AG09309 (cell line): ENCODE data around the gene CEP97.
"Not testable (repeated sequence)": the region's sequence is repeated elsewhere in the genome, so short reads cannot be mapped to it uniquely, and the experiment has no call there.

Experiments
- DNase-seq: peaks from one replicate; pipeline ENCODE4 v3.0.0-alpha.2; 2010; ENCODE audit warnings: low read depth
- H3K4me3 ChIP-seq: 2 replicates; pipeline ENCODE4 v1.5.1; 2011; ENCODE audit warnings: mild to moderate bottlenecking, low read depth, low read length, moderate library complexity; ENCODE audit not compliant: control insufficient read depth
- TF ChIP-seq, protein P1 (sequence below): IDR thresholded peaks from 2 replicates; pipeline ENCODE4 v1.5.1; 2011; ENCODE audit warnings: mild to moderate bottlenecking, low read depth, low read length, inconsistent platforms; ENCODE audit not compliant: insufficient read depth, control insufficient read depth; ENCODE audit errors: missing control alignments

Gene CEP97

DNA sequence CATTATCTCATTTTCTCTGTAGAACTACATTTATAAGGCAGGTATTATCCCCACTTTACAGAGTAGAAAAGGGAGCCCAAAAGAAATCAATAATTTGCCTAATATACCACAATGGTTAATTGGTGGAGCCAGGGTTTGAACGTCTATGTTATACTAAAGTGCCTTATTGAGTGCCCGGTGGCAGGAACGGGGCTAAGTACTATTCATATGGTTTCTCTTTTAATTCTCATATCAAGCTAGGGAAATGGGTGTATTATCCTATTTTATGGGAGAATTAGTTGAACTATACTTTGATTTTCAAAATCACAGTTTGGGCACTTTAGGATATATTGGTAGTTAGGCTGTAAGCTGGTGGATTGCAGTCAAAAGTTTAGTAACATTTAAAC lies 1.5 kb downstream of the CEP97 start:
- TF ChIP-seq, protein P1, sequence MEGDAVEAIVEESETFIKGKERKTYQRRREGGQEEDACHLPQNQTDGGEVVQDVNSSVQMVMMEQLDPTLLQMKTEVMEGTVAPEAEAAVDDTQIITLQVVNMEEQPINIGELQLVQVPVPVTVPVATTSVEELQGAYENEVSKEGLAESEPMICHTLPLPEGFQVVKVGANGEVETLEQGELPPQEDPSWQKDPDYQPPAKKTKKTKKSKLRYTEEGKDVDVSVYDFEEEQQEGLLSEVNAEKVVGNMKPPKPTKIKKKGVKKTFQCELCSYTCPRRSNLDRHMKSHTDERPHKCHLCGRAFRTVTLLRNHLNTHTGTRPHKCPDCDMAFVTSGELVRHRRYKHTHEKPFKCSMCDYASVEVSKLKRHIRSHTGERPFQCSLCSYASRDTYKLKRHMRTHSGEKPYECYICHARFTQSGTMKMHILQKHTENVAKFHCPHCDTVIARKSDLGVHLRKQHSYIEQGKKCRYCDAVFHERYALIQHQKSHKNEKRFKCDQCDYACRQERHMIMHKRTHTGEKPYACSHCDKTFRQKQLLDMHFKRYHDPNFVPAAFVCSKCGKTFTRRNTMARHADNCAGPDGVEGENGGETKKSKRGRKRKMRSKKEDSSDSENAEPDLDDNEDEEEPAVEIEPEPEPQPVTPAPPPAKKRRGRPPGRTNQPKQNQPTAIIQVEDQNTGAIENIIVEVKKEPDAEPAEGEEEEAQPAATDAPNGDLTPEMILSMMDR: no peak
- DNase-seq: no peak

DNA sequence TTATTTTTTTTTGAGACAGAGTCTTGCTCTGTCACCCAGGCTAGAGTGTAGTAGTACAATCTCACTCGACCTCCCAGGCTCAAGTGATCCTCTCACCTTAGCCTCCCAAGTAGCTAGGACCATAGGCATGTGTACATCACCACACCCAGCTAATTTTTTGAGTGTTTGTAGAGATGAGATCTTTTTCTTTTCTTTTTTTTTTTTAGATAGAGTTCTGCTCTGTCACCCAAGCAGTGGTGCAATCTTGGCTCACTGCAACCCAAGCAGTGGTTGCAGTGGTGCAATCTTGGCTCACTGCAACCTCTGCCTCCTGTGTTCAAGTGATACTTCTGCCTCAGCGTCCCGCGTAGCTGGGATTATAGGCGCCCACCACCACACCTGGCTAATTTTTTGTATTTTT lies 5.2 kb downstream of the CEP97 start:
- TF ChIP-seq, protein P1: no peak
- DNase-seq: no peak
- no peak overlapping the region for H3K4me3 ChIP-seq

More for the DNA sequence above, 1.5 kb downstream of the CEP97 start:
- peak overlapping the region; percentile 73 for H3K4me3 ChIP-seq

DNA sequence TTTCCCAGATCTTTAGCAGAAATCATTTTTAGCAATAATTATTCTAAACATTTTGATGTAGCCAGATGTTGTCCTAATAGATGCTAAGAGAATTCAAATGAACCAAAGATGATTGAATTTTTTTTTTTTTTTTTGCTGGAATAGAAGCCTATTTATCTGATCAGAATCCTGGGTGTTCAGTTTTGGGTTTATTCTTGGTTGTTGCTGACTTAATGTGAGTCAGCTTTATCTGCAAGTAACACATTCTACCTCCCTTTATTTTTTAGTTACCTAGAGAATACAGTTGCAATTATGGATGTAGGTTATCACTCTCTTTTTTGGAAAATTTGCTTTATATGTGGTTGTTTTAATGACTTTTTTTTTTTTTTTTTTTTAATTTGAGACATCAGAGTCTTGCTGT lies 6.4 kb downstream of the CEP97 start:
- DNase-seq: no peak
- TF ChIP-seq, protein P1: no peak
- no peak overlapping the region for H3K4me3 ChIP-seq

DNA sequence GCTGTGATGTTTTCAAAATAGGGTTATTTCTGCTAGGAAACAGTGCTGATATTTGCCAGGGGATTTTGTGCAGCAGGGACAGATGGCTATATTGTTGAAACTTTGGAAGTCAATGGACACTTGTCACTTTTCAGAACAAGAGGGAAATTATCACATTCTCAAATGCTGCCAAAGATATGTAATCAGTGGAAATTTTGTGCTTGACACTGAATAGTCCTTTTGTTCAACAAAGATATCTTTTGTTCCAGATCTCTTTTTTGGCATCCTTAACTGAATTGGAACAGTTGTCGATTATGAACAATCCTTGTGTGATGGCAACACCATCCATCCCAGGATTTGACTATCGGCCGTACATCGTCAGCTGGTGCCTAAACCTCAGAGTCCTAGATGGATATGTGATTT lies 7.8 kb downstream of the CEP97 start:
- TF ChIP-seq, protein P1: no peak
- H3K4me3 ChIP-seq: no peak overlapping the region
- DNase-seq: no peak

DNA sequence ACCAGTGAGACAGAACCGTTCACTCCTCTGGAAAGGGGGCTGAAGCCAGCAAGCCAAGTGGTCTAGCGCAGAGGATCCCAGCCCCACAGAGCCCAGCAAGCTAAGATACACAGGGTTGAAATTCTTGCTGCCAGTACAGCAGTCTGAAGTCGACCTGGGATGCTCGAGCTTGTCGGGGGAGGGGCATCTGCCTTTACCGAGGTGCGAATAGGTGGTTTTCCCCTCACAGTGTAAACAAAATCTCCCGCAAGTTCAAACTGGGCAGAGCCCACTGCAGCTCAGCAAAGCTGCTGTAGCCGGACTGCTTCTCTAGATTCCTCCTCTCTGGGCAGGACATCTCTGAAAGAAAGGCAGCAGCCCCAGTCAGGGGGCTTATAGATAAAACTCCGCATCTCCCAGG lies 11.4 kb downstream of the CEP97 start:
- no peak overlapping the region for H3K4me3 ChIP-seq
- no peak for DNase-seq
- TF ChIP-seq, protein P1: no peak

DNA sequence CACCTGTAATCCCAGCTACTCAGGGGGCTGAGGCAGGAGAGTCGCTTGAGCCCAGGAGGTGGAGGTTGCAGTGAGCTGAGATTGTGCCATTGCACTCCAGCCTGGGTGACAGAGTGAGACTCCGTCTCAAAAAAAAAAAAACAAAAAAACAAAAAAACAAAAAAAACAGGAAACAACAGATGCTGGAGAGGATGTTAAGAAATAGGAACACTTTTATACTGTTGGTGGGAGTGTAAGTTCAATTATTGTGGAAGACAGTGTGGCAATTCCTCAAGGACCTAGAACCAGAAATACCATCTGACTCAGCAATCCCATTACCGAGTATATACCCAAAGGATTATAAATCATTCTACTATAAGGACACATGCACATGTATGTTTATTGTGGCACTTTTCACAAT lies 17.5 kb downstream of the CEP97 start:
- not testable (repeated sequence) for DNase-seq, H3K4me3 ChIP-seq

DNA sequence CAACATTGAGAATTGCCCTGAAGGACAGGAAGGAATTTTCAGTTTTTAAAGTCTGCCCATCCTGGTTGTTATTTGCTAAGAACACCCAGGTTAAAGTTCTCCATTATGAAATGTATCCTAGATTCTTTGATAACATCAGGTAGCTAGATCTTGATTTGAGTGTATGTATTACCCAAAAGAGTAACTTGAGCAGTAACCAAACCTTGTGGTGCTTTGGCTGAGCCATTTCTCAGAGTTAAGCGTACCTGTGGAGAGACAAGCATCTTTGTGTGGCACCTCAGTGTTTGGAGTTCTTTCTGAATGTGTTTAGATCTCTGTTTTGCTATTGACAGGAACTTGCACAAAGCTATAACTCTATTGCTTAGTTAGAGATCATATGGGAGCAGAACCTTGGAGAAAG lies 20.4 kb downstream of the CEP97 start:
- TF ChIP-seq, protein P1: no peak
- H3K4me3 ChIP-seq: no peak overlapping the region
- DNase-seq: no peak

DNA sequence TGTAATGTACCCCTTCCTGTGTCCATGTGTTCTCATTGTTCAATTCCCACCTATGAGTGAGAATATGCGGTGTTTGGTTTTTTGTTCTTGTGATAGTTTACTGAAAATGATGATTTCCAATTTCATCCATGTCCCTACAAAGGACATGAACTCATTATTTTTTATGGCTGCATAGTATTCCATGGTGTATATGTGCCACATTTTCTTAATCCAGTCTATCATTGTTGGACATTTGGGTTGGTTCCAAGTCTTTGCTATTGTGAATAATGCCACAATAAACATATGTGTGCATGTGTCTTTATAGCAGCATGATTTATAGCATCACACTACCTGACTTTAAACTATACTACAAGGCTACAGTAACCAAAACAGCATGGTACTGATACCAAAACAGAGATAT lies 21.5 kb downstream of the CEP97 start:
- not testable (repeated sequence) for DNase-seq, H3K4me3 ChIP-seq

DNA sequence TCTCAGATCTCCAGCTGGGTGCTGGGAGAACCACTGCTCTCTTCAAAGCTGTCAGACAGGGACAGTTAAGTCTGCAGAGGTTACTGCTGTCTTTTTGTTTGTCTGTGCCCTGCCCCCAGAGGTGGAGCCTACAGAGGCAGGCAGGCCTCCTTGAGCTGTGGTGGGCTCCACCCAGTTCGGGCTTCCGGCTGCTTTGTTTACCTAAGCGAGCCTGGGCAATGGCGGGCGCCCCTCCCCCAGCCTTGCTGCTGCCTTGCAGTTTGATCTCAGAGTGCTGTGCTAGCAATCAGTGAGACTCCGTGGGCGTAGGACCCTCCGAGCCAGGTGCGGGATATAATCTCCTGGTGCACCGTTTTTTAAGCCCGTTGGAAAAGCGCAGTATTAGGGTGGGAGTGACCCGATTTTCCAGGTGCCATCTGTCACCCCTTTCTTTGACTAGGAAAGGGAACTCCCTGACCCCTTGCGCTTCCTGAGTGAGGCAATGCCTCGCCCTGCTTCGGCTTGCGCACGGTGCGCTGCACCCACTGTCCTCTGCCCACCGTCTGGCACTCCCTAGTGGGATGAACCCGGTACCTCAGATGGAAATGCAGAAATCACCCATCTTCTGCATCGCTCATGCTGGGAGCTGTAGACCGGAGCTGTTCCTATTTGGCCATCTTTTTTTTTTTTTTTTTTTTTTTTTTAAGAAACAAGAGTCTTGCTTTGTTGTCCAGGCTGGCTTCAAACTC lies 29.1 kb downstream of the CEP97 start:
- not testable (repeated sequence) for H3K4me3 ChIP-seq, DNase-seq
